ENCODE results near the gene PSME4.

Gene PSME4

GRCh38 chr2:53818854-53819435 is 151.8 kb downstream of the PSME4 start:
- Histone ChIP-seq H3K27me3 (ENCODE audit: insufficient read depth, low read length, poor library complexity) (no peaks in the 10 kb centered on the region), H3K4me1 (ENCODE audit: insufficient read depth, low read length) (no peaks in the 10 kb centered on the region), H2AFZ (ENCODE audit: low read depth, low read length) (no peak overlapping the region), H3K36me3 (ENCODE audit: insufficient read depth, low read length) (peaks cover 31% of the 10 kb centered on the region; the same call in 1 of the 2 replicates), H3K4me3 (ENCODE audit: low read depth in 1 of 2, low read length in 2 of 2) (no peak overlapping the region), H3K79me2 (ENCODE audit: insufficient read depth, low read length) (no peaks in the 10 kb centered on the region), H4K20me1 (ENCODE audit: insufficient read depth, low read length) (no peaks in the 10 kb centered on the region), H3K27ac (ENCODE audit: low read length) (no peak overlapping the region), H3K9me3 (ENCODE audit: insufficient read depth, low read length, severe bottlenecking) (no peaks in the 10 kb centered on the region), H3K9ac (ENCODE audit: low read depth, low read length) (no peak overlapping the region), H3K4me2 (ENCODE audit: insufficient read depth, low read length) (no peak overlapping the region)
- ATAC-seq (ENCODE audit: insufficient read depth, low read depth): no peak
- no peak for DNase-seq
- TF ChIP-seq CTCF (IDR thresholded peaks at IDR 0.05; ENCODE audit: borderline replicate concordance, extremely low read depth, low read length, poor library complexity, severe bottlenecking): no peak
- TF ChIP-seq EZH2 (IDR thresholded peaks at IDR 0.05; ENCODE audit: borderline replicate concordance, low read depth, low read length, severe bottlenecking): no peak

Measured in DND-41 (cell line).